K562 (cell line): ENCODE measurements around the gene POLDIP3. TPM values are rescaled to one million over a fixed set of nuclear protein-coding genes. Genes with fewer than 3 reads are reported as not detected.

Source experiments
- BRF2 ChIP-seq: IDR thresholded peaks from 3 replicates; pipeline ENCODE4 v1.6.1; 2011; ENCODE audit warnings: borderline replicate concordance, mild to moderate bottlenecking; ENCODE audit not compliant: insufficient read length, insufficient read depth
- CBFA2T3 ChIP-seq: fragments of 450-650 bp; IDR thresholded peaks from 2 replicates; pipeline ENCODE4 v1.6.1; 2017
- CTCF ChIP-seq, 3 experiments: IDR thresholded peaks in 2 of 3; conservative IDR thresholded peaks in 1 of 3; 2 replicates each; pipeline ENCODE4 v1.5.1; 2011 to 2012; ENCODE audit warnings: low read length in 3 of 3, mild to moderate bottlenecking in 3 of 3, control low read depth in 2 of 3, improper control_type of control experiment in 1 of 3, inconsistent platforms in 1 of 3, low read depth in 1 of 3, mixed read lengths in 1 of 3, moderate library complexity in 1 of 3; ENCODE audit not compliant: insufficient read depth in 2 of 3
- E2F3 ChIP-seq: fragments of 250-450 bp; sonication (Bioruptor Pico); IDR thresholded peaks from 2 replicates; pipeline ENCODE4 v1.4.0; 2020; ENCODE audit warnings: mild to moderate bottlenecking
- IRF2 ChIP-seq: sonication (generic); formaldehyde crosslinking; IDR thresholded peaks from 2 replicates; pipeline ENCODE4 v1.8.1; 2022; ENCODE audit warnings: mild to moderate bottlenecking, missing genetic modification reagents
- MCM2 ChIP-seq: fragments of 450-650 bp; IDR thresholded peaks from 2 replicates; pipeline ENCODE4 v1.6.1; 2017; ENCODE audit warnings: low read depth, mild to moderate bottlenecking
- MXD1 ChIP-seq: fragments of 250-450 bp; sonication (Bioruptor Pico); IDR thresholded peaks from 2 replicates; pipeline ENCODE4 v1.8.0; 2021; ENCODE audit warnings: borderline replicate concordance, mild to moderate bottlenecking, moderate library complexity; ENCODE audit not compliant: poor library complexity, severe bottlenecking
- PCBP1 ChIP-seq: fragments of 200-400 bp; formaldehyde crosslinking; IDR thresholded peaks from 2 replicates; pipeline ENCODE4 v1.6.1; 2018; ENCODE audit warnings: mild to moderate bottlenecking, low read depth, low read length; ENCODE audit not compliant: poor library complexity, severe bottlenecking
- RNF219 ChIP-seq: fragments of 250-450 bp; sonication (Bioruptor Pico); IDR thresholded peaks from 2 replicates; pipeline ENCODE4 v1.5.0; 2022; ENCODE audit warnings: mild to moderate bottlenecking
- SRSF9 ChIP-seq: fragments of 200-400 bp; formaldehyde crosslinking; IDR thresholded peaks from 2 replicates; pipeline ENCODE4 v1.6.1; 2017; ENCODE audit warnings: low read depth, low read length, borderline replicate concordance
- ZBTB34 ChIP-seq: fragments of 250-450 bp; sonication (Bioruptor Pico); IDR thresholded peaks from 2 replicates; pipeline ENCODE4 v1.8.0; 2021; ENCODE audit warnings: mild to moderate bottlenecking, moderate library complexity
- ZNF121 ChIP-seq: sonication (generic); formaldehyde crosslinking; conservative IDR thresholded peaks from 2 replicates; pipeline ENCODE4 v1.8.0; 2022; ENCODE audit warnings: missing genetic modification reagents
- ZNF212 ChIP-seq: fragments of 450-650 bp; formaldehyde crosslinking; IDR thresholded peaks from 2 replicates; pipeline ENCODE4 v1.4.0; 2020; ENCODE audit warnings: mild to moderate bottlenecking
- ZNF232 ChIP-seq: sonication (generic); formaldehyde crosslinking; IDR thresholded peaks from 2 replicates; pipeline ENCODE4 v1.8.0; 2022; ENCODE audit warnings: mild to moderate bottlenecking, missing genetic modification reagents
- ZNF695 ChIP-seq: fragments of 450-650 bp; formaldehyde crosslinking; IDR thresholded peaks from 2 replicates; pipeline ENCODE4 v1.4.0; 2020; ENCODE audit warnings: mild to moderate bottlenecking, moderate library complexity
- polyA plus RNA-seq, 8 experiments: library from polyadenylated mRNA; depleted of rRNA in 4 of 8; stranded (reverse) in 5 of 8; unstranded in 3 of 8; fragments of >200 nt; fragmentation: Nextera tagmentation in 2 of 8; fragmentation: Illumina TruSeq in 1 of 8; extraction: Ambion mirVana in 2 of 8; extraction: Trizol in 1 of 8; gene quantifications; 2 replicates each; pipeline versions ENCODE4 v1.2.1 to v1.2.3, GENCODE V29; 2011 to 2014; ENCODE audit warnings: inconsistent platforms in 1 of 8, missing spikeins in 1 of 8
- total RNA-seq, 7 experiments: library from RNA; depleted of rRNA in 6 of 7; stranded (reverse); fragments of >200 nt in 6 of 7; fragmentation: Illumina TruSeq in 2 of 7; extraction: Trizol in 2 of 7; gene quantifications; 2 replicates each; pipeline versions ENCODE4 v1.2.1 to v1.2.3, GENCODE V29; 2011 to 2021; ENCODE audit warnings: low replicate concordance in 1 of 7
- TF ChIP-seq, protein P1 (sequence below): fragments of 250-450 bp; sonication (Bioruptor Pico); IDR thresholded peaks from 2 replicates; pipeline ENCODE4 v1.8.0; 2022; ENCODE audit warnings: inconsistent platforms, mild to moderate bottlenecking, moderate library complexity, borderline replicate concordance

POLDIP3 gene
- total and polyA plus RNA-seq, 9 of the 15 experiments (the other 6 are each of a cell fraction or from before 2014, with no cell fraction given), result 14.3 to 53.0 (median 26.3) TPM

GRCh38 chr22:42615092-42615859 is 593 bp upstream of the POLDIP3 start (continued):
- TF ChIP-seq BRF2 (no peak), RNF219 (peak; percentile 70; the same call in 1 of the 2 replicates), SRSF9 (no peak), ZNF212 (CRISPR knock-in tag) (no peak), ZNF695 (CRISPR knock-in tag) (peak; percentile 88; the same call in 1 of the 2 replicates), IRF2 (CRISPR knock-in tag) (no peak), PCBP1 (peak; percentile 13), ZNF232 (CRISPR knock-in tag) (peak; percentile 81; the same call in 1 of the 2 replicates), CTCF (IDR thresholded peaks at IDR 0.05 in 2 of 3, conservative IDR thresholded peaks at IDR 0.05 in 1 of 3; ENCODE audit: insufficient read depth in 2 of 3, low read depth in 1 of 3, low read length in 3 of 3) (no peak), MXD1 (CRISPR knock-in tag) (no peak), ZNF121 (CRISPR knock-in tag) (no peak; the same call in 1 of the 2 replicates), CBFA2T3 (peak; percentile 53), ZBTB34 (CRISPR knock-in tag) (no peak), MCM2 (no peak), E2F3 (CRISPR knock-in tag) (peak; percentile 59; the same call in 1 of the 2 replicates)
- TF ChIP-seq, protein P1, sequence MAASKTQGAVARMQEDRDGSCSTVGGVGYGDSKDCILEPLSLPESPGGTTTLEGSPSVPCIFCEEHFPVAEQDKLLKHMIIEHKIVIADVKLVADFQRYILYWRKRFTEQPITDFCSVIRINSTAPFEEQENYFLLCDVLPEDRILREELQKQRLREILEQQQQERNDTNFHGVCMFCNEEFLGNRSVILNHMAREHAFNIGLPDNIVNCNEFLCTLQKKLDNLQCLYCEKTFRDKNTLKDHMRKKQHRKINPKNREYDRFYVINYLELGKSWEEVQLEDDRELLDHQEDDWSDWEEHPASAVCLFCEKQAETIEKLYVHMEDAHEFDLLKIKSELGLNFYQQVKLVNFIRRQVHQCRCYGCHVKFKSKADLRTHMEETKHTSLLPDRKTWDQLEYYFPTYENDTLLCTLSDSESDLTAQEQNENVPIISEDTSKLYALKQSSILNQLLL (CRISPR knock-in tag), result no peak
